ENCODE measurements around the gene CCL4.
"Not testable (repeated sequence)": the region's sequence is repeated elsewhere in the genome, so short reads cannot be mapped to it uniquely, and the experiment has no call there.

Gene CCL4

DNA sequence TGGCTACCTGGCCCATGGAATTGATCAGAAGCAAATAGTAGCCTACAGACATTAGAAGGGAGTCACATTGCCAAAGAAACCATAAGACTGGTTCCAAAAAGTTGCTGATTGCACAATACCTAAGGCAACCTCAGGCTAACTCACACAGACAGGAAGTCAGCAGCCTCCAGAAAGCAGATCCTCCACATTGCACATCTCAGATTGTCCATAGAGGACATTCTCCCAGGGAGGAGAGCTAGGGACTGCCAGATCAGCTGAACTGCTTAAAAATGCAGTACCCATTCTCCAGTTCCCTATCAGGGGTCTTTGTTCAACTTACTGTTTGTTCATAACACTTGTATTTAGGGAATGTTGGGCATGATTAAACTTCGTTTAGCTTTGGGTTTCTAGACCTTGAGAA lies 17.9 kb upstream of the CCL4 start:
- in situ Hi-C loops (cut with HindIII; ENCODE audit: low pct_ligation_motif_present, low pct_unique_long_range_greater_than_20kb, low sequenced_read_pairs): no loop called here

DNA sequence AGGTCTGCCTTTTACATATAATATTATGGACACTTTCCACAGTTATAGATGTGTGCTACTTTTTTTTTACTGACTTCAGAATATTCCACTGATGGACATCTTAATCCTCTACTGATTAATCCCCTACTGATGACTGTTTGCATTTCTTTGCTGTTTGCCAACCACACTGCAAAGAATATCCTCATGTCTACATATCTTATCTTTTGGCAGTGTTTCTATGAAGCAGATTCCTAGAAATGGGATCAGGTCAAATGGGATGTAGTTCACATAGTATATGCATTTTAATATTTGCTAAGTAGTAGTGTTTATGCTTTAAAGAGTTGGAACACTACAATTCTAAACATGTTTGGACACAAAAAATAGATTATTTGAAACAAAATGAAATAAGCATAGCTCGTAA lies 16.8 kb upstream of the CCL4 start:
- no peak for DNase-seq
- in situ Hi-C loops (cut with HindIII; ENCODE audit: low pct_ligation_motif_present, low pct_unique_long_range_greater_than_20kb, low sequenced_read_pairs): no loop called here

More for the DNA sequence above, 17.9 kb upstream of the CCL4 start:
- DNase-seq: no peak

DNA sequence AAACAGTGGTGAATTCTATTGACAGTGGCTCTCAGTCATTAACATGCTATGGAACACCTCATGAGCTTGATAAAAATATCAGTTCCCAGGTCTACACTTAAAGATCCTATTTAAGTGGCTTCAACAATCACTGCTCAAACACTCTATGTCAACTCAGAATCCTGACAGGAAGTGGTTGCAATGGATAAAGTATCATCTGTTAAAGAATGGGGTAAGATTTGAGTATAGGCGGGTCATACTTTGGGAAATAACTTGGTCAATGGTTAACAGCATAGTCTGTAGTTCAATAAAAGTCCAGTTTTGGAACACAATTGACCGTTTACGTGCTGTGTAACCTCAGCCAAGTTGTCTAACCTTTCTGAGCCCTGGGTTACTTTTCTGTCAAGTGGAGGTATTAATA lies 16.2 kb upstream of the CCL4 start:
- DNase-seq; in situ Hi-C loops (cut with HindIII; ENCODE audit: low pct_ligation_motif_present, low pct_unique_long_range_greater_than_20kb, low sequenced_read_pairs): not testable (repeated sequence)

DNA sequence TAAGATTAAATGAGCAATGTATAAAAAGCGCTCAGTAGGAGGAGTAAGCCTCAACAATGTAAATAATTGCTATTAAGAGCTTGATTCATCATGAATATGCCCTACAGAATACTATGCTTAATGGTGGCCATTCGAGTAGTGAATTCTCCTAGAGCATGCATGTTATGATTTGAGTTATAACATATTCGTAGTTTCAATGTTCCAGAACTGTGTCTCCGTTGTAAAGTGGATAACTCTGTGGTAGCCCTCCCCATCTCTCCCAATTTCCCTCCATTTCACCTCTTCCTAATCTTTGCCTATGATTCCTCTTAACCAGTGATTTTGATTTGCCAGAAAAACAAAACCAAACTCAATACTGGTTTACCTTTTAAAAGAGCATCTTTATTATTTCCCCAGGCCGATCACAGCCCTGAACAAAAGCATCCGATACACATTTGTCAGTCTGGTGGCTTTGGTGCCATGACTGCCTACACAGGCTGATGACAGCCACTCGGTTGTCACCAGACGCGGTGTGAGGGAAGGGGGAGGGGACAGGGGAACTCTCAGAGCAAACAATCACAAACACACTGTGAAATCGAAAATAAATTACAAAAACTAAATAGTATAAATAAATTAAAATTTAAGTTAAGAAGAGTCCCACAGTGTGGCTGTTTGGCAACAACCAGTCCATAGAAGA lies 15.6 kb upstream of the CCL4 start:
- in situ Hi-C loops (cut with HindIII; ENCODE audit: low pct_ligation_motif_present, low pct_unique_long_range_greater_than_20kb, low sequenced_read_pairs); DNase-seq: not testable (repeated sequence)

DNA sequence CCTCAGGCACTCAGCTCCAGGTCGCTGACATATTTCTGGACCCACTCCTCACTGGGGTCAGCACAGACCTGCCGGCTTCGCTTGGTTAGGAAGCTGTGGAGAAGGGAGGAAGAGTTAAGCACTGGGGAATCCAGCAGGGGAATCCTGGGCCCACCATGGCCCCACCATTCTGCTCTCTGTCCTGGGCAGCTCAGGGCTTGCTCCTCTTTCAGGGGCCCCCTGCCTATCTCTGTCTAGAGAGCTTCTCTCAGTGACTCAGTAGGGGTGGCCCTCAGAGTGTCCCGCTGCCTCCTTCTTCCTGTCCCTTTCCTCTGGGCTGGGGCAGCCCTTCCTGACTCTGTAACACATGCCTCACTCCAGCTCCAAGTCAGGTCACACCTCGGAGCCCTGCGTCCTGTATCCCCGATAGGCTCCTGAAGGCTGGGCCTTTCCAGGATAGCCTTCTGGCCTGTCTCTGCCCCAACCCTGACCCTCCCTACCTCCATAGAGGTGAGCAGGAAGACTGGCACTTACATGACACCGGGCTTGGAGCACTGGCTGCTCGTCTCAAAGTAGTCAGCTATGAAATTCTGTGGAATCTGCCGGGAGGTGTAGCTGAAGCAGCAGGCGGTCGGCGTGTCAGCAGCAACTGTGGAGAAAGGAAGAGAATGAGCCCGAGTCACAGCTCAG lies 14.8 kb upstream of the CCL4 start:
- no peak for DNase-seq
- in situ Hi-C loops (cut with HindIII; ENCODE audit: low pct_ligation_motif_present, low pct_unique_long_range_greater_than_20kb, low sequenced_read_pairs): no loop called here

DNA sequence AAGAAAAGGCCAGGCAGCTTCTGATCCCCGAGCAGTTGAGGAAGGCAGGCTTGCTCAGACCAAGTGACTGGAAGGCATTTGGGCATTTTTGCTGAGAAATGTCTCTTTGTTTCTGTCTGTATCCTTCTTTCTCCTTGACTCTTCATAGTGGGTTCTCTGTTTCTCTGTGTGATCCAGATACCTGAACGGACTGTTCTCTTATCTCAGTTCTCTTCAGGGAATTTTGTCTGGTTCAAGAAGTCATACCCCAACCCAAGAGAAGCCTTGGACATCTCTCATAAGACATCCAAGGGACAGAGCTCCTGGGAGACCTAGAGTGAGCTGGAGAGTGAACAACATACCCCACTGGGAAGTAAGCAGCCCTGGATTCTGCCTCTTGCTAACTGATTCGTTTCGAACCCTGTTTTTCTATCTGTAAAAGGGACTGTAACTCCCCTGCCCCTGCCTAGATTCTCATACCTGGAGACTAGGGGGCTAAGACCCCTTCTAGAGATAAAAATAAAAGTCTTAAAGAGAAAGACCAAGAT lies 14.2 kb upstream of the CCL4 start:
- no peak for DNase-seq
- in situ Hi-C loops (cut with HindIII; ENCODE audit: low pct_ligation_motif_present, low pct_unique_long_range_greater_than_20kb, low sequenced_read_pairs): no loop called here

DNA sequence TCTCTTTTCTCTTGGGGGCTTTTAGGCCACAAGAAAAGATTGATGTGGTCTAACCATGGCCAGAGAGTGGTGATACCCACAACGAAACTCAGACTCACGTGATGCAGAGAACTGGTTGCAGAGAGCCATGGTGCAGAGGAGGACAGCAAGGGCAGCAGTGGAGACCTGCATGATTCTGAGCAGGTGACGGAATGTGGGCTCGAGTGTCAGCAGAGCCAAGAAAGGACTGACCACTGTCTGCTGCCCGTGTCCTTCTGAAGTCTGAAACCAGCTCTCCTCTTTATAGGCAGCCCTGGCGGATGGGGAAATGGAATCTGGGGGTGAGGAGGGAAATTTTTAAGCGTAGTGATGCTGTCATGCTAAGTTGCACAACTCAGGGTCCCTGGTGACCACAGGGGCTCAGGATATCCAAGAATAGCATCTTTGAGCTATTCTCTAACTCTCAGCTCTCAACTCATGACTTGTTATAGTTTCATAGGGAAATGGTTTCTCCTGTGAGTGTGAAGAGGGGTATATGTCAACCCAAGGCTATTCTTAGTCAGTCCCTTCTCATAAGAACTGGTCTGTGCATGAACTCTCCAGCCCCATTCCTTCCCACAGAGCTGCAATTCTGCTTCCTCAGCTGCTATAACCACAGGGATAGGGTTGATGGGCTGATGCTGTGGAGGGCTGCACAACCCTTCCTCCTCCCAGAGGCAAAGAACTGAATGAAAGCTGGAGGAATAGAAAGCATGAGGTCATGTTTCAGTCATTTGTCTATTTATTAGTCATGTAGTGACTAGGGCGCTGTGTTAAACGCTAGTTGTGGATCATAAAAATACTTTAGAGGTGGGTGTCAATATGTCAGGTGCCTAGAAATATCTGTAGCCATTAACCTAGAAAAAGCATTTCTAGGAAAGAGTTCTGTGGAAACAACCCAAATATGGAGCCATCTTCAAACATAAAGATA lies 13.5 kb upstream of the CCL4 start, which contains the start of gene CCL3:
CCL3 (minus strand) TSS at position 256 of the 949 bp plus-strand sequence; CDS start at position 171, 85 bp downstream.
- in situ Hi-C loops (cut with HindIII; ENCODE audit: low pct_ligation_motif_present, low pct_unique_long_range_greater_than_20kb, low sequenced_read_pairs): no loop called here
- no peak for DNase-seq

DNA sequence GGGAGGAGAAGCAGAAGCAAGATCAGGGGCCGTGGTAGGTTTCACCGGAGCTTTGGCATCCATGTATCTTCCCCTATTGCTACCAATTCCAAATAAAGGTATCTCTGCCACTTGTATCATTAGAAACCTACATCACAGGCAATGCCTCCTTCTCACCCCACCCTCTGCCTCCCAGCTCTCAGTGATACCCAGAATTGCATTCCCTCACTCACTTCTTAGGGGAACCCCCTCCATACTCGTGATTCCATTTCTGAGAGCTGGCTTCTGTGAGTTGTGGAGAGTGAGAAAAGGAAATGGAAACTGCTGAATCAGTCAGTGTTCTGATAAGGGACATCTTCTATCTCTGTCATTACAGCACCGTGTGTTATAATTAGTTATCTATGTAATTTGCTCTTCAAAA lies 11.4 kb upstream of the CCL4 start:
- in situ Hi-C loops (cut with HindIII; ENCODE audit: low pct_ligation_motif_present, low pct_unique_long_range_greater_than_20kb, low sequenced_read_pairs): no loop called here
- DNase-seq: no peak

DNA sequence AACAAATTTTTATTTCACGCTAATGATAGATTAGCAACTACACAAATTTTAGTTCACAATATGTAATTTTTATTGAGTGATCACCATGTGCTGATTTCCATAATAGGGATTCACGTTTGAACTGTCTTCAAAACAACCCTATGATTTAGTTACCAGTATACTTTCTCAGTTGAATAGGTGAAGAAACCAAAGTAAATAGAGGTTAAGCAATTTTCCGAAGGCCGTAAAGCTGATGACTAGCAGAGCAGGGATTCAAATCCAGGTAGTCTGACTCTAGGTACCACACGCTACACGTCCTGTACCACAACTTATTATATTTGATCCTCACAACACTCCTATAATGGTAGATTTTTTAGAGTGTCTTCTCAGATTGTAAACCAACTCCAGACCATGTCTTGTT lies 10.9 kb upstream of the CCL4 start:
- in situ Hi-C loops (cut with HindIII; ENCODE audit: low pct_ligation_motif_present, low pct_unique_long_range_greater_than_20kb, low sequenced_read_pairs); DNase-seq: not testable (repeated sequence)

DNA sequence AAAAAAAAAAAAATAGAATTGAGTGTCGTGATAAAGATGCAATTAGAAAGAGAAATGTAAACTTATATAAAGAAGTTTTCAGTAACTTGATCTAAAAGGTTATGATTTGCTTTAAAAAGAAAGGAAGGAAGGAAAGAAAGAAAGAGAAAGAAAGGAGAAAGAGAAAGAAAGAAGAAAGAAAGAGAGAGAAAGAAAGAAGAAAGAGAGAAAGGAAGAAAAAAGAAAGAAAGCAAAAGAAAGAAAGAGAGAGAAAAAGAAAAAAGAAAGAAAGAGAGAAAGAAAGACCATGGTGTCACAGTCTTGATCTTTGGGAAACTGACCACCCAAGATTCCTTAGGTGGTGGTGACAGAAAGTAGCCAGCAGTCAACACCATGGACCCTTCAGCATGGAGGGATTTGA lies 9.4 kb upstream of the CCL4 start:
- no peak for DNase-seq
- in situ Hi-C loops (cut with HindIII; ENCODE audit: low pct_ligation_motif_present, low pct_unique_long_range_greater_than_20kb, low sequenced_read_pairs): no loop called here

DNA sequence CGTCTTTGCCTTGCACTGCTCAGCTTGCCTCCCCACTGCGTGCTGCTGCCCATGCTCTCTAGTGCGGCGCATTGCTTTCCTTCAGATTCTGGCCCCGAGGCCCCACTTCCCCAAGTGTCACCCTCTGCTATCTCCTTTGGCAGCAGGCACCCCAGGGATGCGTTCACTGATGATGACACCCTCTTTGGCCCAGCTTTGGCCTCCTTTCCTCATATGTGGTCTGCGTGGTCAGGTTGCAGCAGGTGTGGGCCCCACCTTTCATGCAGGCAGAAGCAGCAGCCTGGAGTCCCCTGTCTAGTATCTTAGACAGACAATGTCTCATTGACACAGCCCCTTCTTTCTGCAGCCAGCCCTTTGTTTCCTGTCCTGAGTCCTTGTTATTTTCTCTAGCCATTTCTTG lies 8.9 kb upstream of the CCL4 start:
- in situ Hi-C loops (cut with HindIII; ENCODE audit: low pct_ligation_motif_present, low pct_unique_long_range_greater_than_20kb, low sequenced_read_pairs): no loop called here
- no peak for DNase-seq

DNA sequence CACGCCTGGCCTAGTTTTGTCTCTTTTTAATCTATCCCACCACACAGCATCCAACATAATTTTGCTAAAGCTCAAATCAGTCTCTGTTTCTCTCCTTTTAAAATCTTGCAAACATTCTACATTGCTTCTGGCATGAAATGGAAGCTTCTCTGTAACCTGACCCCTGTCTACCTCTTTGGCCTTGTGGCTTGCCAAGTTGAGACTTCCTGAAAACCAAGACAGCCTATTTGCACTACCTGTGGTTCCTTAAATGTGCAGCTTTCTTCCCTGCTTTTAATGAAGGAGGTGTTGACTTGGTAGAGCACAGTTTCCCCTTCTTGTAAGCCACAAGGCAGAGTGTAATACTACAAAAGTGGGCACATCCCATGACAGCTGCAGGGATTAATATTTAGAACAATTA lies 7.6 kb upstream of the CCL4 start:
- in situ Hi-C loops (cut with HindIII; ENCODE audit: low pct_ligation_motif_present, low pct_unique_long_range_greater_than_20kb, low sequenced_read_pairs): no loop called here

DNA sequence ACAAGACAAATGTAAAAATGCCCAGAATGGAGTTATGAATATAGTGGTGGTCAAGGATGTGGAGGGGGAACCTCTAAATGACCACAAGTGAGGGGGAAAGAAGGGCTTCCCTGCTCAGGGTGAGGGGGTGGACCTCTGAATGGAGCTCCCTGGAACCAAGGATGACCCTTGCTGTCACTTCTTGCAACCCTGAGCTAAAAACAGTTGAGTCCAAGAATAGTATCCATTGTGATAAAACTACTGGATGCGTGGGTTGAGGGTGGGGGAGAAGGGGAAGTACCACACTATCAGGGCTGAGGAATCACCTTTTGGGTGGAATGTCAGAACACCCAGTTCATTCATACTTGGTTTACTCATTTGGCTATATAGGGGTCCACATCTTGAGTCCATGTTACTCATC lies 4.6 kb upstream of the CCL4 start:
- in situ Hi-C loops (cut with HindIII; ENCODE audit: low pct_ligation_motif_present, low pct_unique_long_range_greater_than_20kb, low sequenced_read_pairs); DNase-seq: not testable (repeated sequence)

More for the DNA sequence above, 7.6 kb upstream of the CCL4 start:
- DNase-seq: no peak

DNA sequence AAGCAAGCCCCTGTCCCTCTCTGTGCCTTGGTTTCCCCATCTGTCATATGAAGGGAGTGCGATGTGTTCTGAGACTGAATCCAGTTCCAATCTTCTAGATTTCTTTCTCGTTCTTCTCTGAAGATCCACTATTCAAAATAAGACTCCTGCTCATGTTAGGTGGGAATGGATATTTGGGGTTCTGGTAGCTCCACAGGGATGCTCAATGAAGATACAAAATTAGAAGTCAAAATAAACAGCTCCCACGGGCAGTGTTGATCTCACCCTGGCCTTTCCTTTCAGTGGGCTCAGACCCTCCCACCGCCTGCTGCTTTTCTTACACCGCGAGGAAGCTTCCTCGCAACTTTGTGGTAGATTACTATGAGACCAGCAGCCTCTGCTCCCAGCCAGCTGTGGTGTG lies 619 bp downstream of the CCL4 start:
- DNase-seq; in situ Hi-C loops (cut with HindIII; ENCODE audit: low pct_ligation_motif_present, low pct_unique_long_range_greater_than_20kb, low sequenced_read_pairs): not testable (repeated sequence)

DNA sequence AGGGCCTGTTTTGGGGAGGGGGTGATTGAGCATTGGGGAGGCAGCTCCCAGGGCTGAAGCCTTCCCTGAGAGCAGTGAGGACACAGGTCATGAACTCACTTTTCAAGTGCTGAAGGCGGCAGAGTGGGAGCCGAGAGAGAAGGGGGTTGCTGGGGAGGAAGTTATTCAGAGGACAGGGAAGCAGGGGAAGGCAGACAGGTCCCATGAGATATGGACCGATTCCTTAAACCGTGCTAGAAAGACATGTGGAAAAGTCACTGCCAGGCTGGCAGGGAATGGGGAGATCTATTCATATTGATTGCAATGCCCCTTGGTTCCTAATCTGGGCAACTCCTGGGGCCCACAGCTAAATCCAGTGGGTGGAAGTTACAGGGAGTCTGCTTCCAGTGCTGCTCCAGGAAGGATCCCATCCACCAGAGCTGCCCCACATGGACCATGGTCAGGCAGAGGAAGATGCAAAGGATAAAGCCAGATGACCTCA lies 1.1 kb downstream of the CCL4 start:
- DNase-seq: no peak
- in situ Hi-C loops (cut with HindIII; ENCODE audit: low pct_ligation_motif_present, low pct_unique_long_range_greater_than_20kb, low sequenced_read_pairs): no loop called here

DNA sequence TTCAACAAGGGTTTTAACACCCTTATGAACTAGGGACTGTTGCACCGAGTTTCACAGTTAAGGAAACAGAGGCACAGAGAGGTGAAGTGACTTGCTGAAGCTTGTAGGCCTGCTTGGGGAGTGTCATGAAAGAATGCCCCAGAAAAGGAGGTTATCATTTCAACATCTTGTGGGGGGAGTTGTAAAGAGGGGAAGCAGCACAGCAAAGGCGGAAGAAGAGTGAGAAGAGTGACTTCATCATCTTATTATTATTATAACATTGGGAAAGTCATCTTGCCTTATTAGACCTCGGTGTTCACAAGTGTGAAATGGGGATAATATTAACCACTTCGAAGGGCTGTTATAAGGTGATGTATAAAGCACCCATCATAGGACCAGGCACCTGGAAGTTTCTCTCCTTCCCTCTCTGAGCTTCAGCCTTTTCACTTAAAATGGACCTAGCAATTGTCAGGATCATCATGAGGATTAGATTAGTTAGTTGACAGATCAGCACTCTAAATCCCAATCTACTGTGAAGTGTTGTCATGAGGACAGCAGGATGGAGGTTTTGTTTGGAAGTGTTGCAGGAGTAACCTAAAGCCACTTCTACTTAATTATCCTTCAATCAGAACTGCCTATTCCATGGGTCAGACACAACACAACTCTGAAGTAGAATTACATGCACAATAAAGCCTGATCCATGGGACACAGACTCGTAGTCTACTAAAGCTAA lies 2.3 kb downstream of the CCL4 start:
- no peak for DNase-seq
- in situ Hi-C loops (cut with HindIII; ENCODE audit: low pct_ligation_motif_present, low pct_unique_long_range_greater_than_20kb, low sequenced_read_pairs): no loop called here

DNA sequence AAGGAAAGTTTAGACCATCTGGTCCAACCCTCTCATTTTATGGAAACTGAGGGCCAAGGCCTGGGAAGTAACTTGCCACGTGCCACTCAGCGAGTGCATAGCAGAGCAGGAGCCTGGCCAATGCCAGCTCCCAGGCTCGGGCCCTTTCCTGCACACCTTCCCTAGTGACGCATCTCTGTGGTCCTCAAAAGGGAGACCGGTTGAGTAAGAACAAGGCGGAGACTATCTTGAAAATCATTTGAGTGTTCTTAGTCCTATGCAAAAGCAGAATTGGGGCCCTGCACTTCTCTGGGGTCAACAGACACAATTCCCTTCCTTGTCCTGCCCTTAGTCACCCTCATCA lies 2.8 kb downstream of the CCL4 start:
- no peak for DNase-seq
- in situ Hi-C loops (cut with HindIII; ENCODE audit: low pct_ligation_motif_present, low pct_unique_long_range_greater_than_20kb, low sequenced_read_pairs): no loop called here

DNA sequence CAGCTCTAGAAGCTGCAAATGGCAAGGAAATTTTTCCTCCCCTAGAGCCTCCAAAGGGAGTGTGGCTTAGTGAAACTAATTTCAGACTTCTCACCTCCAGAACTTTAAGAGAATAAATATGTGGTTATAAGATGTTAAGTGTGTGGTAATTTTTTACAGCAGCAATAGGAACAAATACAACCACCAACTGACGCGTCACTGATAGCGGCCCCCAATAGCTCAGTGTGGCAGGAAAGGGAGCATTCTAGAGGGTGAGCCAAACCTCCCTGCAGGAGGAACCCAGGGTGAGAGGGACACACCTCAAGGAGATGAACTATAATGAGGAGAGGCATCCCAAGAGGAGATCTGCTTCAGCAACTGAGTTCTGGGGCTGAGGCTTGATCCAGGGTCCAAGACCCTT lies 4.0 kb downstream of the CCL4 start:
- in situ Hi-C loops (cut with HindIII; ENCODE audit: low pct_ligation_motif_present, low pct_unique_long_range_greater_than_20kb, low sequenced_read_pairs): no loop called here
- DNase-seq: no peak
